ENCODE measurements around the gene ERBB4. TPM values are rescaled to one million over a fixed set of nuclear protein-coding genes. Genes with fewer than 3 reads are reported as not detected.
"Not testable (repeated sequence)": the region's sequence is repeated elsewhere in the genome, so short reads cannot be mapped to it uniquely, and the experiment has no call there.

ERBB4 gene
- total RNA-seq, 8 experiments from 2014 or later: 0.14 to 27.9 (median 7.9) TPM

- ATAC-seq (replicated peaks in 6 of 8); H3K4me1 ChIP-seq (replicated peaks in 1 of 2); H3K4me3 ChIP-seq; in situ Hi-C loops (cut with MboI; ENCODE audit: low pct_unique_long_range_greater_than_20kb in 2 of 9, low sequenced_read_pairs in 9 of 9, unreplicated experiment in 9 of 9); H3K27ac ChIP-seq: not testable (repeated sequence)
- WGBS, 10 experiments: 10 to 100% (median 82%) methylated on average over 1 to 4 of the region's 4 CpGs
Measured at GRCh38 chr2:212461708-212462107, 76.9 kb downstream of the ERBB4 start.

- no peak overlapping the region for H3K4me3 ChIP-seq
- H3K27ac ChIP-seq: no peak overlapping the region
- in situ Hi-C loops (cut with MboI; ENCODE audit: low pct_unique_long_range_greater_than_20kb in 2 of 9, low sequenced_read_pairs in 9 of 9, unreplicated experiment in 9 of 9): no loop called here
- H3K4me1 ChIP-seq (replicated peaks in 1 of 2): peaks cover 16 to 28% of the 10 kb centered on the region in 2 donors
- 20 to 100% (median 100%) methylated on average over 1 to 3 of the region's 3 CpGs; no CpG with 5 or more reads in 3 of the 10 experiments for WGBS, 10 experiments
- no peak for ATAC-seq (replicated peaks in 6 of 8)
Measured at GRCh38 chr2:212454149-212454548, 84.5 kb downstream of the ERBB4 start.

GRCh38 chr2:212451786-212452231 is 86.8 kb downstream of the ERBB4 start:
- no peak overlapping the region for H3K4me3 ChIP-seq
- ATAC-seq (replicated peaks in 6 of 8): peak in 6 of 8 experiments; percentile 77 to 98 (median 94)
- in situ Hi-C loops (cut with MboI; ENCODE audit: low pct_unique_long_range_greater_than_20kb in 2 of 9, low sequenced_read_pairs in 9 of 9, unreplicated experiment in 9 of 9): no loop called here
- peak overlapping the region in 1 of 2 donors; percentile 59 for H3K27ac ChIP-seq
- WGBS, 10 experiments: 0 to 50% (median 0%) methylated on average over 1 of the region's 1 CpG; no CpG with 5 or more reads in 3 of the 10 experiments
- peaks cover 26 to 37% of the 10 kb centered on the region in 2 donors for H3K4me1 ChIP-seq (replicated peaks in 1 of 2)

GRCh38 chr2:212448698-212449097 is 89.9 kb downstream of the ERBB4 start:
- ATAC-seq (replicated peaks in 6 of 8): peak in 2 of 8 experiments; percentile 5 to 9
- WGBS, 10 experiments: 20 to 100% (median 83%) methylated on average over 1 of the region's 1 CpG; no CpG with 5 or more reads in 3 of the 10 experiments
- Histone ChIP-seq H3K27ac (peak overlapping the region in 1 of 2 donors; percentile 18), H3K4me3 (no peak overlapping the region), H3K4me1 (replicated peaks in 1 of 2) (peaks cover 26 to 37% of the 10 kb centered on the region in 2 donors)
- in situ Hi-C loops (cut with MboI; ENCODE audit: low pct_unique_long_range_greater_than_20kb in 2 of 9, low sequenced_read_pairs in 9 of 9, unreplicated experiment in 9 of 9): no loop called here

- ATAC-seq (replicated peaks in 6 of 8): no peak
- no peak overlapping the region for H3K27ac ChIP-seq
- H3K4me3 ChIP-seq: no peak overlapping the region
- WGBS, 10 experiments: 7 to 87% (median 77%) methylated on average over 1 to 3 of the region's 4 CpGs; no CpG with 5 or more reads in 3 of the 10 experiments
- H3K4me1 ChIP-seq (replicated peaks in 1 of 2): no peaks in the 10 kb centered on the region
- in situ Hi-C loops (cut with MboI; ENCODE audit: low pct_unique_long_range_greater_than_20kb in 2 of 9, low sequenced_read_pairs in 9 of 9, unreplicated experiment in 9 of 9): no loop called here
Measured at GRCh38 chr2:212441821-212442220, 96.8 kb downstream of the ERBB4 start.

GRCh38 chr2:212441141-212441540 is 97.5 kb downstream of the ERBB4 start:
- no peak overlapping the region for H3K27ac ChIP-seq
- ATAC-seq (replicated peaks in 6 of 8): no peak
- 50 to 100% (median 83%) methylated on average over 1 of the region's 1 CpG; no CpG with 5 or more reads in 7 of the 10 experiments for WGBS, 10 experiments
- no peaks in the 10 kb centered on the region for H3K4me1 ChIP-seq (replicated peaks in 1 of 2)
- H3K4me3 ChIP-seq: no peak overlapping the region
- in situ Hi-C loops (cut with MboI; ENCODE audit: low pct_unique_long_range_greater_than_20kb in 2 of 9, low sequenced_read_pairs in 9 of 9, unreplicated experiment in 9 of 9): no loop called here

- in situ Hi-C loops (cut with MboI; ENCODE audit: low pct_unique_long_range_greater_than_20kb in 2 of 9, low sequenced_read_pairs in 9 of 9, unreplicated experiment in 9 of 9): no loop called here
- H3K27ac ChIP-seq: peak overlapping the region; percentile 45 to 62
Measured at GRCh38 chr2:212428681-212429478, 109.7 kb downstream of the ERBB4 start.

GRCh38 chr2:212427638-212428037 is 111.0 kb downstream of the ERBB4 start:
- WGBS, 10 experiments: 0 to 71% (median 0%) methylated on average over 1 to 2 of the region's 2 CpGs; no CpG with 5 or more reads in 1 of the 10 experiments
- H3K4me3 ChIP-seq: no peak overlapping the region
- in situ Hi-C loops (cut with MboI; ENCODE audit: low pct_unique_long_range_greater_than_20kb in 2 of 9, low sequenced_read_pairs in 9 of 9, unreplicated experiment in 9 of 9): no loop called here
- peaks cover 20 to 32% of the 10 kb centered on the region in 2 donors for H3K4me1 ChIP-seq (replicated peaks in 1 of 2)
- ATAC-seq (replicated peaks in 6 of 8): peak in 5 of 8 experiments; percentile 31 to 43 (median 34)
- peak overlapping the region; percentile 62 to 64 for H3K27ac ChIP-seq

More at GRCh38 chr2:212428681-212429478, 109.7 kb downstream of the ERBB4 start:
- ATAC-seq (replicated peaks in 6 of 8): peak in 5 of 8 experiments; percentile 49 to 62 (median 54)
- WGBS, 10 experiments: 0 to 22% (median 18%) methylated on average over 1 of the region's 1 CpG; no CpG with 5 or more reads in 6 of the 10 experiments
- Histone ChIP-seq H3K4me3 (no peak overlapping the region), H3K4me1 (replicated peaks in 1 of 2) (peaks cover 20 to 32% of the 10 kb centered on the region in 2 donors)

- in situ Hi-C loops (cut with MboI; ENCODE audit: low pct_unique_long_range_greater_than_20kb in 2 of 9, low sequenced_read_pairs in 9 of 9, unreplicated experiment in 9 of 9): no loop called here
- Histone ChIP-seq H3K27ac (peak overlapping the region; percentile 38 to 64), H3K4me1 (replicated peaks in 1 of 2) (peaks cover 20 to 32% of the 10 kb centered on the region in 2 donors), H3K4me3 (no peak overlapping the region)
- peak in 6 of 8 experiments; percentile 64 to 88 (median 86) for ATAC-seq (replicated peaks in 6 of 8)
- 5 to 86% (median 30%) methylated on average over 2 to 5 of the region's 5 CpGs; no CpG with 5 or more reads in 1 of the 10 experiments for WGBS, 10 experiments
Measured at GRCh38 chr2:212426637-212427412, 111.8 kb downstream of the ERBB4 start.

- in situ Hi-C loops (cut with MboI; ENCODE audit: low pct_unique_long_range_greater_than_20kb in 2 of 9, low sequenced_read_pairs in 9 of 9, unreplicated experiment in 9 of 9): no loop called here
- no peak for ATAC-seq (replicated peaks in 6 of 8)
- no peak overlapping the region for H3K4me3 ChIP-seq
- H3K27ac ChIP-seq: no peak overlapping the region
- peaks cover 17 to 22% of the 10 kb centered on the region in 2 donors for H3K4me1 ChIP-seq (replicated peaks in 1 of 2)
Measured at GRCh38 chr2:212424082-212424481, 114.5 kb downstream of the ERBB4 start.

GRCh38 chr2:212423089-212423488 is 115.5 kb downstream of the ERBB4 start:
- H3K4me3 ChIP-seq: no peak overlapping the region
- in situ Hi-C loops (cut with MboI; ENCODE audit: low pct_unique_long_range_greater_than_20kb in 2 of 9, low sequenced_read_pairs in 9 of 9, unreplicated experiment in 9 of 9): no loop called here
- H3K4me1 ChIP-seq (replicated peaks in 1 of 2): peaks cover 9 to 17% of the 10 kb centered on the region in 2 donors
- H3K27ac ChIP-seq: no peak overlapping the region
- WGBS, 10 experiments: 8 to 100% (median 50%) methylated on average over 1 of the region's 1 CpG; no CpG with 5 or more reads in 1 of the 10 experiments
- no peak for ATAC-seq (replicated peaks in 6 of 8)

- ATAC-seq (replicated peaks in 6 of 8): no peak
- no peak overlapping the region for H3K4me3 ChIP-seq
- H3K27ac ChIP-seq: no peak overlapping the region
- 0 to 100% (median 80%) methylated on average over 1 to 4 of the region's 4 CpGs; no CpG with 5 or more reads in 1 of the 10 experiments for WGBS, 10 experiments
- H3K4me1 ChIP-seq (replicated peaks in 1 of 2): peaks cover 4% of the 10 kb centered on the region in 2 donors
- in situ Hi-C loops (cut with MboI; ENCODE audit: low pct_unique_long_range_greater_than_20kb in 2 of 9, low sequenced_read_pairs in 9 of 9, unreplicated experiment in 9 of 9): no loop called here
Measured at GRCh38 chr2:212421556-212422334, 116.9 kb downstream of the ERBB4 start.
